ENCODE data around the gene RLN3.
"Not testable (repeated sequence)": the region's sequence is repeated elsewhere in the genome, so short reads cannot be mapped to it uniquely, and the experiment has no call there.

The RLN3 gene

GRCh38 chr19:14022469-14022868 is 5.5 kb upstream of the RLN3 start:
- DNase-seq: no peak

GRCh38 chr19:14023404-14024235 is 4.3 kb upstream of the RLN3 start:
- DNase-seq: no peak

- not testable (repeated sequence) for DNase-seq
Observed at GRCh38 chr19:14026652-14027192, 1.2 kb upstream of the RLN3 start.

- DNase-seq: no peak
Observed at GRCh38 chr19:14028901-14029300, 953 bp downstream of the RLN3 start.

- DNase-seq: no peak
Observed at GRCh38 chr19:14030997-14031718, 3.2 kb downstream of the RLN3 start.

GRCh38 chr19:14031719-14032480 is 4.0 kb downstream of the RLN3 start, which contains the start of gene IL27RA:
Gene IL27RA, plus strand, starts transcription at chr19:14031762. Its CDS starts 111 bp downstream, at chr19:14031873.
- peak; percentile 90 for DNase-seq

- DNase-seq: no peak
Observed at GRCh38 chr19:14033946-14034345, 6.0 kb downstream of the RLN3 start.

- DNase-seq: not testable (repeated sequence)
Observed at GRCh38 chr19:14035159-14035558, 7.2 kb downstream of the RLN3 start.

GRCh38 chr19:14035706-14036105 is 7.8 kb downstream of the RLN3 start:
- no peak for DNase-seq

- no peak for DNase-seq
Observed at GRCh38 chr19:14039181-14039580, 11.2 kb downstream of the RLN3 start.

GRCh38 chr19:14042659-14043608 is 15.0 kb downstream of the RLN3 start:
- not testable (repeated sequence) for DNase-seq

GRCh38 chr19:14047866-14048265 is 19.9 kb downstream of the RLN3 start:
- not testable (repeated sequence) for DNase-seq

- DNase-seq: no peak
Observed at GRCh38 chr19:14048443-14049153, 20.6 kb downstream of the RLN3 start.

GRCh38 chr19:14050512-14050911 is 22.6 kb downstream of the RLN3 start:
- no peak for DNase-seq

- not testable (repeated sequence) for DNase-seq
Observed at GRCh38 chr19:14050961-14051360, 23.0 kb downstream of the RLN3 start.

GRCh38 chr19:14051980-14052379 is 24.0 kb downstream of the RLN3 start:
- no peak for DNase-seq

- no peak for DNase-seq
Observed at GRCh38 chr19:14052470-14052869, 24.5 kb downstream of the RLN3 start.

- no peak for DNase-seq
Observed at GRCh38 chr19:14053032-14053431, 25.1 kb downstream of the RLN3 start.

- DNase-seq: no peak
Observed at GRCh38 chr19:14053500-14053899, 25.6 kb downstream of the RLN3 start.

GRCh38 chr19:14054099-14054498 is 26.2 kb downstream of the RLN3 start:
- no peak for DNase-seq

GRCh38 chr19:14054721-14055120 is 26.8 kb downstream of the RLN3 start:
- DNase-seq: no peak
